Osteocyte (in vitro differentiated cells): ENCODE data around the gene EPHB1. TPM values are rescaled to one million over a fixed set of nuclear protein-coding genes. Genes with fewer than 3 reads are reported as not detected.
A peak's percentile ranks its signal among the peaks of the same experiment; 100 is the strongest.
"Not testable (repeated sequence)": the region's sequence is repeated elsewhere in the genome, so short reads cannot be mapped to it uniquely, and the experiment has no call there.

Experiments
- DNase-seq: peaks from one replicate; pipeline ENCODE4 v3.0.0; 2021; ENCODE audit warnings: mixed read lengths; ENCODE audit not compliant: unreplicated experiment; ENCODE audit errors: extremely low spot score
- H3K27ac Mint-ChIP-seq: one replicate; pipeline ENCODE4 v1.8.0; 2021; ENCODE audit warnings: mild to moderate bottlenecking, mixed read lengths; ENCODE audit not compliant: unreplicated experiment
- H3K27me3 Mint-ChIP-seq: one replicate; pipeline ENCODE4 v1.8.0; 2021; ENCODE audit warnings: mixed read lengths; ENCODE audit not compliant: unreplicated experiment
- H3K36me3 Mint-ChIP-seq: one replicate; pipeline ENCODE4 v1.8.0; 2021; ENCODE audit warnings: mixed read lengths; ENCODE audit not compliant: unreplicated experiment
- H3K4me1 Mint-ChIP-seq: one replicate; pipeline ENCODE4 v1.8.0; 2021; ENCODE audit warnings: mixed read lengths; ENCODE audit not compliant: unreplicated experiment
- H3K4me3 Mint-ChIP-seq: one replicate; pipeline ENCODE4 v1.8.0; 2021; ENCODE audit warnings: mild to moderate bottlenecking, moderate library complexity, mixed read lengths; ENCODE audit not compliant: unreplicated experiment
- H3K9me3 Mint-ChIP-seq: one replicate; pipeline ENCODE4 v1.8.0; 2021; ENCODE audit warnings: mixed read lengths; ENCODE audit not compliant: unreplicated experiment
- total RNA-seq: library from RNA; stranded (reverse); gene quantifications from 2 replicates; pipeline ENCODE4 v1.2.1, GENCODE V29; 2021
- TF ChIP-seq, protein P1 (sequence below): fragments of 200-600 bp; sonication (generic); IDR thresholded peaks from 2 replicates; pipeline ENCODE4 v1.5.0; 2021; ENCODE audit warnings: antibody characterized with exemption, mild to moderate bottlenecking, moderate library complexity

The EPHB1 gene
- total RNA-seq, 1 donor from 2014 or later: 0.75 TPM

DNA sequence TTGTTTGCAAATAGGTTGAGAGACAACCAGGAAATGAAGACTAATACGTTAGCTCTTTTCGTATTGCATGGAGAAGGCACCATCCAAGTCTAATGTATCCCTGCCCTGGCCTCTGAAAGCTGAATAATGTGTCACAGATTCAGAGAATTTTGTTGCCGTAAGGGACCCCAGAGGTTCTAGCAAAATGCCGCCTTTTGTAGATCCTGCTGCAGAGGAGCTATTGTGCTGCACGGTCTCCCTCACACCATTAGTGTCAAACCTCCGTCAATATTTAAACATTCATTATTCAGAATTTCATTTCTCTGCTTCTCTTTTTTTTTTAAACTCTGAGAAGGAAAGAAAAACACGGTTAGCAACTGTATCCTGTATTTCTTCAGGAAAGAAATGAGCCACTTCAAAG lies 238.7 kb downstream of the EPHB1 start:
- Mint-ChIP-seq H3K36me3 (no peaks in the 10 kb centered on the region), H3K27me3 (peaks cover 7% of the 10 kb centered on the region), H3K27ac (no peak overlapping the region), H3K4me3 (no peak overlapping the region), H3K9me3 (no peaks in the 10 kb centered on the region), H3K4me1 (no peaks in the 10 kb centered on the region)
- DNase-seq: no peak
- TF ChIP-seq, protein P1, sequence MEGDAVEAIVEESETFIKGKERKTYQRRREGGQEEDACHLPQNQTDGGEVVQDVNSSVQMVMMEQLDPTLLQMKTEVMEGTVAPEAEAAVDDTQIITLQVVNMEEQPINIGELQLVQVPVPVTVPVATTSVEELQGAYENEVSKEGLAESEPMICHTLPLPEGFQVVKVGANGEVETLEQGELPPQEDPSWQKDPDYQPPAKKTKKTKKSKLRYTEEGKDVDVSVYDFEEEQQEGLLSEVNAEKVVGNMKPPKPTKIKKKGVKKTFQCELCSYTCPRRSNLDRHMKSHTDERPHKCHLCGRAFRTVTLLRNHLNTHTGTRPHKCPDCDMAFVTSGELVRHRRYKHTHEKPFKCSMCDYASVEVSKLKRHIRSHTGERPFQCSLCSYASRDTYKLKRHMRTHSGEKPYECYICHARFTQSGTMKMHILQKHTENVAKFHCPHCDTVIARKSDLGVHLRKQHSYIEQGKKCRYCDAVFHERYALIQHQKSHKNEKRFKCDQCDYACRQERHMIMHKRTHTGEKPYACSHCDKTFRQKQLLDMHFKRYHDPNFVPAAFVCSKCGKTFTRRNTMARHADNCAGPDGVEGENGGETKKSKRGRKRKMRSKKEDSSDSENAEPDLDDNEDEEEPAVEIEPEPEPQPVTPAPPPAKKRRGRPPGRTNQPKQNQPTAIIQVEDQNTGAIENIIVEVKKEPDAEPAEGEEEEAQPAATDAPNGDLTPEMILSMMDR: no peak

DNA sequence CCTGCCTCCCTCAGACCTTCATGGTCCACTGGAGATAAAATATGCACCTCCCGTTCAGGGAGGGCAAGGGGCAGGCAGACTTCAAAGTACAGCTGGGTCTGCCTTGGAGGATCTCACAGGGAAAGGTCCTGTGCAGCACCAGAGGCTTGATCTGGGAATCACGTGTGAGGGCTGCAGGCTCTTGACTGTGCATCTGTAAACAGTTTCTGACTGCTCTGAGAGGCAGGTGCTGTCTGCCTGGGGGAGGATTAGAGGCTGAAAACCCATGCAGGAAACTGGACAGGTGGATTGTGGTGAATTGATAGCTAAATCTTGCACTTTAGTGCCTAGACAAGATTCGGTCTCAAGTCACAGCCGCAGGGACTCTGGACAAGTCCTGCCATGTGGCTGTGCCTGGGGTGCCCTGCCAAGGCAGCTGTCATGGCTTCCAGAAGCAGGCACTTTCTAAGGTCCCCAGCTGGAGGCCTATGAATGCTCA lies 239.3 kb downstream of the EPHB1 start:
- Mint-ChIP-seq H3K27me3 (peaks cover 7% of the 10 kb centered on the region), H3K27ac (no peak overlapping the region), H3K4me1 (no peaks in the 10 kb centered on the region)

DNA sequence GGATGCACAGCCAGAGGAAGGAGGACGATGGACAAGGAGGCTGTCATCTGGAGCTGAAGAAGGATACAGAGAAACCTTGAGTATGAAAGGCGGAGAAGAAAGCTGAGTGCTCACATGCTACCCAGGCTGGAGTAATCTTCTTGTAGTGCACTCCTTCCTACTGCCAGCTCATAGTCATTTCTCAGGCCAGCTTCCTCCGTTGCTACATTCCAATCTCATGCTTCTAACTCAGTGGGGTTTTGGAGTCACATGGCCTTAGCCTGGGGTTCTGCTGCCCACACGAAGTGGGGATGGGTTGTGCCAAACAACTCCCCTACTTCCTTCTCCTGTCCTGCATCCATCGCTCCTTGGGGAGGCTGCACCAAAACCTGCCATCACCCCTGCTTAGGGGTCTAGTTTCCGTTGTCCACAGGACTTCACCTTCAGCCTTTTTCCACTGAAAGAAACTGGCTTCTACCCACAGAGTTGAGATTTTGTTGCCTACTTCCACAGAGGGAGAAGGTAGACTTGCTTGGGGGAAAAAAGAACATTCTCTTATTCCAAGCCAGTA lies 239.9 kb downstream of the EPHB1 start:
- Mint-ChIP-seq H3K4me3 (no peak overlapping the region), H3K9me3 (no peaks in the 10 kb centered on the region), H3K36me3 (no peaks in the 10 kb centered on the region), H3K4me1 (no peaks in the 10 kb centered on the region), H3K27ac (no peak overlapping the region), H3K27me3 (peaks cover 7% of the 10 kb centered on the region)
- TF ChIP-seq, protein P1: no peak
- peak; percentile 62 for DNase-seq

More for the DNA sequence above, 239.3 kb downstream of the EPHB1 start:
- Mint-ChIP-seq H3K4me3 (no peak overlapping the region), H3K9me3 (no peaks in the 10 kb centered on the region), H3K36me3 (no peaks in the 10 kb centered on the region)
- TF ChIP-seq, protein P1: no peak
- no peak for DNase-seq

DNA sequence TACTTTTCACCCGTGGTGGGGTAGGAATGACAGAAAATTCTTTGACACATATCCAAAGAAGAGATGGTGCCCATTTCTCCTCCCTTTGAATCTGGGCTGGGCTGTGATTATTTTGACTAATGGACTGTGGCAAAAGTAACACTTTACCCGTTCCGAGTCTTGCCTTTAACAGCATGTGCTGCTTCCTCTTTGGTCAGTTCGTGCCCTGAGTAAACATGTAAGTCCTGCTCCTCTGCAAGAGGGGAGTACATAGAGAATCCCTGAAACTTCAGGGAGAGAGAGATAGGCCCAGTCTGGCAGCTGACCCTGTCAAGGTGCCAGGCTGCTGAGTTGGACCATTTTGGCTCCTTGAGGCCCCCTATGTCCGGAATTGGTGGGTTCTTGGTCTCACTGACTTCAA lies 243.1 kb downstream of the EPHB1 start:
- H3K36me3 Mint-ChIP-seq: no peaks in the 10 kb centered on the region
- H3K4me3 Mint-ChIP-seq: no peak overlapping the region
- TF ChIP-seq, protein P1: no peak
- DNase-seq: no peak
- H3K4me1 Mint-ChIP-seq: no peaks in the 10 kb centered on the region
- no peaks in the 10 kb centered on the region for H3K9me3 Mint-ChIP-seq
- no peaks in the 10 kb centered on the region for H3K27me3 Mint-ChIP-seq
- no peak overlapping the region for H3K27ac Mint-ChIP-seq

DNA sequence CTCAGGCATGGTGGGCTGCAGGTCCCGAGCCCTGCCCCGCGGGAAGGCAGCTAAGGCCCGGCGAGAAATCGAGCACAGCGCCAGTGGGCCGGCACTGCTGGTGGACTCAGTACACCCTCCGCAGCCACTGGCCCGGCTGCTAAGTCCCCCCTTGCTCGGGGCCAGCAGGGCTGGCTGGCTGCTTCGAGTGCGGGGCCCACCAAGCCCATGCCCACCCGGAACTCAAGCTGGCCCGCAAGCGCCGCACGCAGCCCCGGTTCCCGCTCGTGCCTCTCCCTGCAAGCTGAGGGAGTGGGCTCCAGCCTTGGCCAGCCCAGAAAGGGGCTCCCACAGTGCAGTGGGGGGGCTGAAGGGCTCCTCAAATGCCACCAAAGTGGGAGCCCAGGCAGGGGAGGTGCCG lies 244.5 kb downstream of the EPHB1 start:
- peak; percentile 81 for DNase-seq
- not testable (repeated sequence) for H3K4me1 Mint-ChIP-seq, H3K9me3 Mint-ChIP-seq, H3K27me3 Mint-ChIP-seq, H3K27ac Mint-ChIP-seq, H3K36me3 Mint-ChIP-seq, H3K4me3 Mint-ChIP-seq
